ENCODE data around the gene DUSP7.

The DUSP7 gene

GRCh38 chr3:52056521-52056967, at the start of gene DUSP7:
Gene DUSP7, minus strand, starts transcription at chr3:52056571. Its CDS starts 205 bp downstream, at chr3:52056366.
- no peak for FAIRE-seq
- DNase-seq (ENCODE audit: insufficient read length, low spot score): no peak

- no peak for DNase-seq (ENCODE audit: insufficient read length, low spot score)
- no peak for FAIRE-seq
Observed at GRCh38 chr3:52104684-52105640, 48.6 kb upstream of the DUSP7 start.

GRCh38 chr3:52102934-52103333, 46.6 kb upstream of the DUSP7 start:
- no peak for FAIRE-seq
- no peak for DNase-seq (ENCODE audit: insufficient read length, low spot score)

- FAIRE-seq: no peak
- DNase-seq (ENCODE audit: insufficient read length, low spot score): no peak
Observed at GRCh38 chr3:52099001-52099401, 42.6 kb upstream of the DUSP7 start.

GRCh38 chr3:52097851-52098507, 41.6 kb upstream of the DUSP7 start:
- FAIRE-seq: peak; percentile 36
- no peak for DNase-seq (ENCODE audit: insufficient read length, low spot score)

GRCh38 chr3:52095990-52096775, 39.8 kb upstream of the DUSP7 start:
- FAIRE-seq: no peak
- no peak for DNase-seq (ENCODE audit: insufficient read length, low spot score)

GRCh38 chr3:52094571-52095485, 38.5 kb upstream of the DUSP7 start:
- FAIRE-seq (no peak), DNase-seq (ENCODE audit: insufficient read length, low spot score) (no peak)

- FAIRE-seq (peak; percentile 55), DNase-seq (ENCODE audit: insufficient read length, low spot score) (peak; percentile 73)
Observed at GRCh38 chr3:52093756-52094545, 37.6 kb upstream of the DUSP7 start.

- DNase-seq (ENCODE audit: insufficient read length, low spot score) (no peak), FAIRE-seq (peak; percentile 63)
Observed at GRCh38 chr3:52092891-52093290, 36.5 kb upstream of the DUSP7 start.

GRCh38 chr3:52092271-52092660, 35.9 kb upstream of the DUSP7 start:
- DNase-seq (ENCODE audit: insufficient read length, low spot score) (no peak), FAIRE-seq (no peak)

GRCh38 chr3:52091586-52092270, 35.4 kb upstream of the DUSP7 start:
- DNase-seq (ENCODE audit: insufficient read length, low spot score): no peak
- FAIRE-seq: peak; percentile 52

GRCh38 chr3:52090933-52091468, 34.6 kb upstream of the DUSP7 start:
- FAIRE-seq (no peak), DNase-seq (ENCODE audit: insufficient read length, low spot score) (no peak)

- DNase-seq (ENCODE audit: insufficient read length, low spot score) (peak; percentile 78), FAIRE-seq (peak; percentile 81)
Observed at GRCh38 chr3:52090131-52090932, 34.0 kb upstream of the DUSP7 start.

GRCh38 chr3:52089691-52090090, 33.3 kb upstream of the DUSP7 start:
- DNase-seq (ENCODE audit: insufficient read length, low spot score): no peak
- FAIRE-seq: peak; percentile 9

GRCh38 chr3:52088445-52089367, 32.3 kb upstream of the DUSP7 start:
- DNase-seq (ENCODE audit: insufficient read length, low spot score): no peak
- FAIRE-seq: no peak

- DNase-seq (ENCODE audit: insufficient read length, low spot score): no peak
- FAIRE-seq: no peak
Observed at GRCh38 chr3:52087731-52088130, 31.4 kb upstream of the DUSP7 start.
